Measurements from ENCODE around the gene ALKBH5.
A peak's percentile ranks its signal among the peaks of the same experiment; 100 is the strongest.

ALKBH5 gene

GRCh38 chr17:18248300-18248731 is 64.7 kb downstream of the ALKBH5 start:
- DNase-seq = peak; percentile 58

GRCh38 chr17:18248811-18249210 is 65.2 kb downstream of the ALKBH5 start:
- DNase-seq = no peak

- no peak for DNase-seq
These were observed 66.6 kb downstream of the ALKBH5 start for GRCh38 chr17:18250259-18250658.

GRCh38 chr17:18250708-18251107 is 67.1 kb downstream of the ALKBH5 start:
- no peak for DNase-seq

GRCh38 chr17:18251204-18251603 is 67.6 kb downstream of the ALKBH5 start:
- DNase-seq = no peak

- DNase-seq = no peak
These were observed 68.5 kb downstream of the ALKBH5 start for GRCh38 chr17:18252160-18252559.

- DNase-seq = no peak
These were observed 69.7 kb downstream of the ALKBH5 start for GRCh38 chr17:18253187-18253884.

GRCh38 chr17:18253947-18254821 is 70.6 kb downstream of the ALKBH5 start:
- DNase-seq = no peak

- DNase-seq = no peak
These were observed 71.4 kb downstream of the ALKBH5 start for GRCh38 chr17:18254888-18255649.

- no peak for DNase-seq
These were observed 72.7 kb downstream of the ALKBH5 start for GRCh38 chr17:18256351-18256750.

- no peak for DNase-seq
These were observed 73.1 kb downstream of the ALKBH5 start for GRCh38 chr17:18256776-18257175.

GRCh38 chr17:18257268-18257981 is 73.8 kb downstream of the ALKBH5 start:
- no peak for DNase-seq

- DNase-seq = no peak
These were observed 74.3 kb downstream of the ALKBH5 start for GRCh38 chr17:18257982-18258355.

- no peak for DNase-seq
These were observed 74.9 kb downstream of the ALKBH5 start, which contains the start of gene FLII for GRCh38 chr17:18258356-18259038. Gene FLII, minus strand, starts transcription at chr17:18258738. Its CDS starts 48 bp downstream, at chr17:18258690.

All from NCI-H1694 treated with DMSO at 0.1 percent for 48 hours (cell line).